HEK293 (cell line): ENCODE data around the gene ARL14EP.
A peak's percentile ranks its signal among the peaks of the same experiment; 100 is the strongest.

Experiments used
- CTCF ChIA-PET: fragments of 350-600 bp; formaldehyde crosslinking; extraction: SDS; loops from one replicate; lab custom pipeline; 2021; ENCODE audit warnings: antibody characterized with exemption; lab: Yijun Ruan, JAX
- POLR2A ChIA-PET: fragments of 300-600 bp; formaldehyde crosslinking; extraction: SDS; loops from one replicate; lab custom pipeline; 2020; ENCODE audit warnings: antibody characterized with exemption, inconsistent platforms; lab: Yijun Ruan, JAX
- H3K27ac ChIP-seq: fragments of 200-500 bp; sonication (Bioruptor generic); 2 replicates; pipeline ENCODE4 v1.5.1; 2014; ENCODE audit warnings: low read depth, low read length, control low read depth, inconsistent platforms; ENCODE audit errors: extremely low read depth
- H3K36me3 ChIP-seq, 2 experiments: fragments of 200-500 bp in 1 of 2; sonication (Bioruptor generic) in 1 of 2; 1 replicate in 1 of 2; 2 replicates in 1 of 2; pipeline ENCODE4 v1.5.1; 2014 to 2017; ENCODE audit warnings: inconsistent platforms in 2 of 2, low read length in 2 of 2; ENCODE audit not compliant: control insufficient read depth in 2 of 2, insufficient read depth in 1 of 2
- H3K4me1 ChIP-seq: fragments of 200-500 bp; sonication (Bioruptor generic); 2 replicates; pipeline ENCODE4 v1.5.1; 2014; ENCODE audit warnings: mild to moderate bottlenecking, low read length, inconsistent platforms; ENCODE audit not compliant: control insufficient read depth, insufficient read depth
- H3K4me3 ChIP-seq: 2 replicates; pipeline ENCODE4 v1.5.1; 2011; ENCODE audit warnings: low read depth, mild to moderate bottlenecking, control low read depth, low read length, moderate library complexity
- H3K9me3 ChIP-seq: fragments of 200-500 bp; sonication (Bioruptor generic); 2 replicates; pipeline ENCODE4 v1.5.1; 2014; ENCODE audit warnings: low read depth, low read length, inconsistent platforms; ENCODE audit not compliant: control insufficient read depth, insufficient read depth
- BCL11B ChIP-seq: fragments of 450-650 bp; formaldehyde crosslinking; IDR thresholded peaks from 2 replicates; pipeline ENCODE4 v1.5.1; 2016; ENCODE audit warnings: low read depth, missing biosample characterization, missing genetic modification characterization
- MYNN ChIP-seq: fragments of 450-650 bp; formaldehyde crosslinking; IDR thresholded peaks from 2 replicates; pipeline ENCODE4 v1.5.1; 2016; ENCODE audit warnings: missing biosample characterization, missing genetic modification characterization, borderline replicate concordance
- ZFP41 ChIP-seq: fragments of 450-650 bp; formaldehyde crosslinking; IDR thresholded peaks from 2 replicates; pipeline ENCODE4 v1.5.1; 2016; ENCODE audit warnings: missing biosample characterization, missing genetic modification characterization, borderline replicate concordance
- ZNF133 ChIP-seq: fragments of 450-650 bp; formaldehyde crosslinking; IDR thresholded peaks from 2 replicates; pipeline ENCODE4 v1.5.1; 2016; ENCODE audit warnings: missing biosample characterization, missing genetic modification characterization
- ZNF24 ChIP-seq: fragments of 450-650 bp; formaldehyde crosslinking; IDR thresholded peaks from 2 replicates; pipeline ENCODE4 v1.5.1; 2016; ENCODE audit warnings: missing biosample characterization, missing genetic modification characterization
- ZNF266 ChIP-seq: fragments of 450-650 bp; formaldehyde crosslinking; IDR thresholded peaks from 2 replicates; pipeline ENCODE4 v1.5.1; 2016; ENCODE audit warnings: missing biosample characterization, missing genetic modification characterization, low read depth
- ZNF274 ChIP-seq, 2 experiments: fragments of 200-500 bp in 1 of 2; fragments of 450-650 bp in 1 of 2; sonication (Bioruptor generic) in 1 of 2; formaldehyde crosslinking in 1 of 2; IDR thresholded peaks; 2 replicates each; pipeline versions ENCODE4 v1.5.1 to v1.6.1; 2014 to 2016; ENCODE audit warnings: borderline replicate concordance in 1 of 2, inconsistent platforms in 1 of 2, low read length in 1 of 2, missing biosample characterization in 1 of 2, missing genetic modification characterization in 1 of 2
- ZNF292 ChIP-seq: fragments of 450-650 bp; formaldehyde crosslinking; IDR thresholded peaks from 2 replicates; pipeline ENCODE4 v1.5.1; 2016; ENCODE audit warnings: low read depth, missing biosample characterization, missing genetic modification characterization, borderline replicate concordance
- ZNF311 ChIP-seq: fragments of 450-650 bp; formaldehyde crosslinking; IDR thresholded peaks from 2 replicates; pipeline ENCODE4 v1.5.1; 2017; ENCODE audit warnings: missing biosample characterization, missing genetic modification characterization, borderline replicate concordance
- ZNF394 ChIP-seq: fragments of 450-650 bp; formaldehyde crosslinking; IDR thresholded peaks from 2 replicates; pipeline ENCODE4 v1.5.1; 2016; ENCODE audit warnings: missing biosample characterization, missing genetic modification characterization, mild to moderate bottlenecking, moderate library complexity, borderline replicate concordance
- ZNF426 ChIP-seq: fragments of 450-650 bp; formaldehyde crosslinking; IDR thresholded peaks from 2 replicates; pipeline ENCODE4 v1.5.1; 2017; ENCODE audit warnings: missing biosample characterization, missing genetic modification characterization, mild to moderate bottlenecking, inconsistent platforms, moderate library complexity
- ZNF513 ChIP-seq: fragments of 450-650 bp; IDR thresholded peaks from 2 replicates; pipeline ENCODE4 v1.5.1; 2018; ENCODE audit warnings: missing biosample characterization, missing genetic modification characterization
- ZNF549 ChIP-seq: fragments of 450-650 bp; IDR thresholded peaks from 2 replicates; pipeline ENCODE4 v1.5.1; 2018; ENCODE audit warnings: missing biosample characterization, missing genetic modification characterization, mild to moderate bottlenecking, inconsistent platforms, moderate library complexity
- ZNF600 ChIP-seq: fragments of 450-650 bp; formaldehyde crosslinking; IDR thresholded peaks from 2 replicates; pipeline ENCODE4 v1.5.1; 2016; ENCODE audit warnings: missing biosample characterization, missing genetic modification characterization
- ZNF654 ChIP-seq: fragments of 450-650 bp; formaldehyde crosslinking; IDR thresholded peaks from 2 replicates; pipeline ENCODE4 v1.5.1; 2016; ENCODE audit warnings: low read depth, missing biosample characterization, missing genetic modification characterization
- ZNF664 ChIP-seq: fragments of 450-650 bp; formaldehyde crosslinking; IDR thresholded peaks from 2 replicates; pipeline ENCODE4 v1.5.1; 2016; ENCODE audit warnings: missing biosample characterization, missing genetic modification characterization
- ZNF791 ChIP-seq: fragments of 450-650 bp; formaldehyde crosslinking; IDR thresholded peaks from 2 replicates; pipeline ENCODE4 v1.5.1; 2016; ENCODE audit warnings: missing biosample characterization, missing genetic modification characterization
- ZSCAN23 ChIP-seq: fragments of 450-650 bp; formaldehyde crosslinking; IDR thresholded peaks from 2 replicates; pipeline ENCODE4 v1.5.1; 2016; ENCODE audit warnings: missing biosample characterization, missing genetic modification characterization
- ZXDB ChIP-seq: fragments of 450-650 bp; formaldehyde crosslinking; IDR thresholded peaks from 2 replicates; pipeline ENCODE4 v1.5.1; 2016; ENCODE audit warnings: missing biosample characterization, missing genetic modification characterization
- TF ChIP-seq, protein P1 (sequence below): fragments of 450-650 bp; formaldehyde crosslinking; IDR thresholded peaks from 2 replicates; pipeline ENCODE4 v1.5.1; 2016; ENCODE audit warnings: missing biosample characterization, missing genetic modification characterization, borderline replicate concordance

ARL14EP gene

GRCh38 chr11:30333405-30333804 lies 10.5 kb downstream of the ARL14EP start:
- POLR2A ChIA-PET, result no interaction called here
- TF ChIP-seq ZNF549 (tag by site-specific recombination) (no peak), ZNF654 (tag by site-specific recombination) (peak; percentile 44), ZSCAN23 (no peak), ZNF513 (tag by site-specific recombination) (no peak)
- TF ChIP-seq, protein P1, sequence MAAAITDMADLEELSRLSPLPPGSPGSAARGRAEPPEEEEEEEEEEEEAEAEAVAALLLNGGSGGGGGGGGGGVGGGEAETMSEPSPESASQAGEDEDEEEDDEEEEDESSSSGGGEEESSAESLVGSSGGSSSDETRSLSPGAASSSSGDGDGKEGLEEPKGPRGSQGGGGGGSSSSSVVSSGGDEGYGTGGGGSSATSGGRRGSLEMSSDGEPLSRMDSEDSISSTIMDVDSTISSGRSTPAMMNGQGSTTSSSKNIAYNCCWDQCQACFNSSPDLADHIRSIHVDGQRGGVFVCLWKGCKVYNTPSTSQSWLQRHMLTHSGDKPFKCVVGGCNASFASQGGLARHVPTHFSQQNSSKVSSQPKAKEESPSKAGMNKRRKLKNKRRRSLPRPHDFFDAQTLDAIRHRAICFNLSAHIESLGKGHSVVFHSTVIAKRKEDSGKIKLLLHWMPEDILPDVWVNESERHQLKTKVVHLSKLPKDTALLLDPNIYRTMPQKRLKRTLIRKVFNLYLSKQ (tag by site-specific recombination), result no peak
- H3K4me3 ChIP-seq, result no peak overlapping the region
- no peak overlapping the region for H3K27ac ChIP-seq
- no peaks in the 10 kb centered on the region for H3K9me3 ChIP-seq
- H3K36me3 ChIP-seq, result peaks cover 17 to 69% of the 10 kb centered on the region in 2 experiments
- CTCF ChIA-PET, result interaction anchor here (0.6 to 1.8 kb wide), 7 partner anchors 10 to 375 kb away, joined by 3 to 6 read pairs (median 4); partner anchors contain the start of gene ARL14EP
- no peaks in the 10 kb centered on the region for H3K4me1 ChIP-seq

GRCh38 chr11:30342736-30343166 lies 19.8 kb downstream of the ARL14EP start:
- ChIA-PET CTCF (no interaction called here), POLR2A (no interaction called here)
- no peak overlapping the region for H3K27ac ChIP-seq
- H3K9me3 ChIP-seq, result no peaks in the 10 kb centered on the region
- H3K4me3 ChIP-seq, result no peak overlapping the region
- no peaks in the 10 kb centered on the region for H3K4me1 ChIP-seq
- TF ChIP-seq ZNF266 (tag by site-specific recombination) (no peak), ZNF24 (tag by site-specific recombination) (no peak), ZNF426 (tag by site-specific recombination) (no peak), ZNF791 (tag by site-specific recombination) (no peak), ZNF133 (tag by site-specific recombination) (peak; percentile 48; the same call in 1 of the 2 replicates), ZNF274 (IDR thresholded peaks at IDR 0.05; ENCODE audit: low read length) (no peak), ZNF274 (tag by site-specific recombination; IDR thresholded peaks at IDR 0.05; ENCODE audit: borderline replicate concordance) (no peak), ZNF664 (tag by site-specific recombination) (no peak)
- peaks cover 3 to 19% of the 10 kb centered on the region in 2 experiments; a peak in 2 of 3 replicates for H3K36me3 ChIP-seq

- Histone ChIP-seq H3K4me1 (no peaks in the 10 kb centered on the region), H3K27ac (no peak overlapping the region), H3K9me3 (no peaks in the 10 kb centered on the region), H3K4me3 (no peak overlapping the region), H3K36me3 (peaks cover 0 to 9% of the 10 kb centered on the region in 2 experiments; a peak in 1 of 3 replicates)
- ChIA-PET POLR2A (no interaction called here), CTCF (interaction anchor here (0.6 to 2.8 kb wide), 10 partner anchors 9 to 576 kb away, joined by 3 to 36 read pairs (median 4); partner anchors contain the start of gene MPPED2)
- TF ChIP-seq ZNF292 (tag by site-specific recombination) (no peak), ZNF600 (no peak), BCL11B (tag by site-specific recombination) (no peak), ZNF394 (tag by site-specific recombination) (no peak), MYNN (no peak), ZFP41 (no peak), ZXDB (tag by site-specific recombination) (no peak), ZNF311 (tag by site-specific recombination) (no peak), ZNF654 (tag by site-specific recombination) (no peak)
Measured at GRCh38 chr11:30344085-30344484, 21.2 kb downstream of the ARL14EP start.
